Caco-2 (cell line): ENCODE measurements around the gene PLPPR3. TPM values are rescaled to one million over a fixed set of nuclear protein-coding genes. Genes with fewer than 3 reads are reported as not detected.

ENCODE experiments used
- BruUV-seq: library from RNA; stranded (reverse); fragments of 400-500 nt; replicated peaks from 2 replicates; lab custom pipeline; 2021; lab: Mats Ljungman, UMichigan
- CTCF ChIA-PET: fragments of 300-600 bp; sonication (Branson Sonifier 250); formaldehyde crosslinking; loops from one replicate; lab custom pipeline; 2022; ENCODE audit warnings: antibody characterized with exemption; lab: Charles Lee
- POLR2A ChIA-PET: fragments of 300-600 bp; sonication (Branson Sonifier 250); formaldehyde crosslinking; loops from one replicate; lab custom pipeline; 2022; ENCODE audit warnings: antibody characterized with exemption; lab: Charles Lee
- DNase-seq, 2 experiments: peaks; one replicate each; pipeline versions ENCODE4 v3.0.0 to v3.0.0-alpha.2; 2020 to 2022
- H3K27me3 ChIP-seq: replicated peaks from 2 replicates; pipeline ENCODE4 v1.6.0; 2011; ENCODE audit warnings: low read length; ENCODE audit not compliant: control insufficient read depth, insufficient read depth
- H3K36me3 ChIP-seq: 2 replicates; pipeline ENCODE4 v1.5.1; 2011; ENCODE audit warnings: low read length; ENCODE audit not compliant: control insufficient read depth, insufficient read depth
- H3K4me1 ChIP-seq: fragments of 250-450 bp; sonication (Bioruptor Pico); 2 replicates; pipeline ENCODE4 v1.5.1; 2020; ENCODE audit warnings: mild to moderate bottlenecking
- H3K4me3 ChIP-seq: 2 replicates; pipeline ENCODE4 v1.5.1; 2011; ENCODE audit warnings: low read depth, mild to moderate bottlenecking, control low read depth, low read length
- H3K9me3 ChIP-seq: fragments of 250-450 bp; sonication (Bioruptor Pico); 2 replicates; pipeline ENCODE4 v1.5.1; 2020; ENCODE audit warnings: mild to moderate bottlenecking, moderate library complexity
- H3K27ac Mint-ChIP-seq: one replicate; pipeline ENCODE4 v1.8.0; 2022; ENCODE audit warnings: mixed read lengths; ENCODE audit not compliant: unreplicated experiment
- H3K27me3 Mint-ChIP-seq: one replicate; pipeline ENCODE4 v1.8.0; 2022; ENCODE audit warnings: mixed read lengths; ENCODE audit not compliant: insufficient read depth, unreplicated experiment
- H3K36me3 Mint-ChIP-seq: one replicate; pipeline ENCODE4 v1.8.0; 2022; ENCODE audit warnings: mild to moderate bottlenecking, mixed read lengths; ENCODE audit not compliant: insufficient read depth, unreplicated experiment
- H3K4me1 Mint-ChIP-seq: one replicate; pipeline ENCODE4 v1.8.0; 2022; ENCODE audit warnings: low read depth, mixed read lengths; ENCODE audit not compliant: unreplicated experiment
- H3K4me3 Mint-ChIP-seq: one replicate; pipeline ENCODE4 v1.8.0; 2022; ENCODE audit warnings: mild to moderate bottlenecking, moderate library complexity, mixed read lengths; ENCODE audit not compliant: unreplicated experiment
- H3K9me3 Mint-ChIP-seq: one replicate; pipeline ENCODE4 v1.8.0; 2022; ENCODE audit warnings: mixed read lengths; ENCODE audit not compliant: unreplicated experiment
- CTCF ChIP-seq, 2 experiments: fragments of 200-600 bp in 1 of 2; IDR thresholded peaks; 1 replicate in 1 of 2; 2 replicates in 1 of 2; pipeline versions ENCODE4 v1.5.1 to v1.8.0; 2011 to 2022; ENCODE audit warnings: antibody characterized with exemption in 1 of 2, control low read depth in 1 of 2, inconsistent platforms in 1 of 2, low read depth in 1 of 2, low read length in 1 of 2, mild to moderate bottlenecking in 1 of 2, moderate library complexity in 1 of 2; ENCODE audit not compliant: insufficient read depth in 1 of 2, severe bottlenecking in 1 of 2, unreplicated experiment in 1 of 2
- intact Hi-C: fragments of 100-400 bp; cut with micrococcal nuclease; formaldehyde crosslinking; loops from one replicate; pipeline ENCODE4 v1.10.0; 2022; ENCODE audit not compliant: unreplicated experiment
- total RNA-seq: library from RNA; stranded (reverse); gene quantifications from 2 replicates; pipeline ENCODE4 v1.2.3, GENCODE V29; 2022

Gene PLPPR3
- total RNA-seq, 1 experiment from 2014 or later: 7.1 TPM

- H3K4me3 ChIP-seq: no peak overlapping the region
- Mint-ChIP-seq H3K9me3 (no peaks in the 10 kb centered on the region), H3K27me3 (no peaks in the 10 kb centered on the region), H3K27ac (no peak overlapping the region), H3K4me1 (no peaks in the 10 kb centered on the region), H3K36me3 (no peaks in the 10 kb centered on the region), H3K4me3 (no peak overlapping the region)
- no peak for TF ChIP-seq CTCF (IDR thresholded peaks at IDR 0.05; ENCODE audit: insufficient read depth in 1 of 2, low read depth in 1 of 2, low read length in 1 of 2, severe bottlenecking in 1 of 2, unreplicated experiment in 1 of 2)
- no peaks in the 10 kb centered on the region for H3K9me3 ChIP-seq
- no peak for DNase-seq
- H3K4me1 ChIP-seq: no peaks in the 10 kb centered on the region
- ChIA-PET POLR2A (no interaction called here), CTCF (interaction anchor here (0.6 kb wide), 1 partner anchor 127 kb away, joined by 3 read pairs; no protein-coding TSS in a partner anchor)
- no peaks in the 10 kb centered on the region for H3K27me3 ChIP-seq
- H3K36me3 ChIP-seq: no peaks in the 10 kb centered on the region
- no TSS peak for BruUV-seq
- intact Hi-C loops: no loop called here
Measured at GRCh38 chr19:831407-832369, 9.9 kb upstream of the PLPPR3 start.

GRCh38 chr19:829129-829758 is 7.5 kb upstream of the PLPPR3 start:
- no peak overlapping the region for H3K4me3 Mint-ChIP-seq
- intact Hi-C loops: no loop called here
- H3K27me3 Mint-ChIP-seq: no peaks in the 10 kb centered on the region
- Histone ChIP-seq H3K4me1 (no peaks in the 10 kb centered on the region), H3K36me3 (no peaks in the 10 kb centered on the region), H3K4me3 (no peak overlapping the region), H3K9me3 (no peaks in the 10 kb centered on the region), H3K27me3 (no peaks in the 10 kb centered on the region)
- BruUV-seq: no TSS peak
- H3K4me1 Mint-ChIP-seq: no peaks in the 10 kb centered on the region
- H3K27ac Mint-ChIP-seq: no peak overlapping the region
- CTCF ChIA-PET: no interaction called here
- POLR2A ChIA-PET: no interaction called here
- no peaks in the 10 kb centered on the region for H3K9me3 Mint-ChIP-seq
- TF ChIP-seq CTCF (IDR thresholded peaks at IDR 0.05; ENCODE audit: insufficient read depth in 1 of 2, low read depth in 1 of 2, low read length in 1 of 2, severe bottlenecking in 1 of 2, unreplicated experiment in 1 of 2): no peak
- DNase-seq: no peak
- no peaks in the 10 kb centered on the region for H3K36me3 Mint-ChIP-seq

GRCh38 chr19:827710-828321 is 6.1 kb upstream of the PLPPR3 start, which contains the start of gene AZU1:
Gene AZU1, plus strand, starts transcription at chr19:827837. Its CDS starts 10 bp downstream, at chr19:827847.
- DNase-seq: no peak
- no peaks in the 10 kb centered on the region for H3K36me3 Mint-ChIP-seq
- POLR2A ChIA-PET: no interaction called here
- no peaks in the 10 kb centered on the region for H3K4me1 Mint-ChIP-seq
- H3K27me3 Mint-ChIP-seq: no peaks in the 10 kb centered on the region
- Histone ChIP-seq H3K27me3 (no peaks in the 10 kb centered on the region), H3K4me3 (no peak within 1 kb of the TSS), H3K4me1 (no peaks in the 10 kb centered on the region), H3K9me3 (no peaks in the 10 kb centered on the region), H3K36me3 (no peaks in the 10 kb centered on the region)
- CTCF ChIA-PET: no interaction called here
- BruUV-seq: no TSS peak
- no peak within 1 kb of the TSS for H3K4me3 Mint-ChIP-seq
- no peak within 1 kb of the TSS for H3K27ac Mint-ChIP-seq
- no peak for TF ChIP-seq CTCF (IDR thresholded peaks at IDR 0.05; ENCODE audit: insufficient read depth in 1 of 2, low read depth in 1 of 2, low read length in 1 of 2, severe bottlenecking in 1 of 2, unreplicated experiment in 1 of 2)
- no peaks in the 10 kb centered on the region for H3K9me3 Mint-ChIP-seq
- intact Hi-C loops: no loop called here
